Activated T-cell treated with anti-CD3 and anti-CD28 coated beads for 1 hour (primary cell): ENCODE results near the gene SYCP2.

ENCODE experiments used
- DNase-seq: peaks from one replicate; pipeline ENCODE4 v3.0.0-alpha.2; 2020; ENCODE audit warnings: low read depth

SYCP2 gene

DNA sequence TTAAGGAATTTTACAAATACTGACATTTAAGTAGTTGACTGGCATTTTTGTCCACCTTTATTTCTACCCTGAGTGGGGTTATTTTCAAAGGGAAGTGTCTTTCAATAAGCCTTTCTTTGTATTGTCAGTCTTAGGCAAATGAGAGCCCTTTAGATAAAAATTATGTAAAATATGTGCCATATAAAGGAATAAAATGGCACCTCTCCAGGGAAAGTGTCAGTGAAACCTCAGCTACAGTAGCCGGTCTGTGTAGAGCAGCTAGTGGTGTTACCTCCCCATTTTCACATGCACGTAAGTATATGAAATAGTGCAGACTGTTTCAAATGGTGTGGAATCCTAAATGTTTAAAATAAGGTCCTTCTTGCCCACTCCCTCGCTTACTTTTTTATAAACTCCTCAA is 11.7 kb upstream of the SYCP2 start:
- DNase-seq = no peak

DNA sequence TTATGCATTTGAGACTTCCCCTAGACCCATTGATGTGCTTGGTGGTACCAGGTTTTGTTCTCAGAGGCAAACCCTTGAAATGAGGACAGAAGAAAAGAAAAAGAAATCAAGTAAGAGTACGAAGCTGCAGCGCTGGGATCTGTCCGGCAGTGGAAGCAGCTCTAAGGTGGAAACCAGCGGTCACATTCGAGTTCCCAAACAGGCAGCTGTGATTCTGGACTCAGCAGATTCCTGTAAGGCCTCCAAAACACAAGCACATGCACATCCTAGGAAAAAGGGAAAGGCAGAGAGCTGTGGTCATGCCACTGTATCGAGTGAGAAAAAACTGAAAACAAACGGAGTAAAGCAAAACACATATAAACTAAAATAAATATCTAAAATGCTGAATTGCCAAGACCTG is 11.3 kb upstream of the SYCP2 start:
- no peak for DNase-seq

DNA sequence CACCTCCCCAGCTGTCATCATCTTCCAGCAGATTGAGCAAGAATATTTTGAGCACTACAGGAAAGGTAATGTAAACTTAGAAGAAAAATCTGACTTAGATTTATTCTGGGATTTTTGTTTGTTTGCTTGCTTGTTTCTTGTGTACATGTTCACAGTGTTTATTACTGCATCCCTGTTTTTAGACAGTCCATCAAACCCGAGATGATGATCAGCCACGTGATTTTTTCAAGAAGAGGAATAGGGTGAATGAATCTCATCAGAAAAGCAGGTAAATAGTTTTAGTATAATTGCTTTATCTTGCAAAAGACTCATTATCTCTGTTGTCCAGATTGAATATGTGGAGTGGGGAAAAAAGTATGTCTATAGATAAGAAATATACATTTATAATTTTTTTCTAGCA is 8.8 kb upstream of the SYCP2 start:
- DNase-seq = no peak

DNA sequence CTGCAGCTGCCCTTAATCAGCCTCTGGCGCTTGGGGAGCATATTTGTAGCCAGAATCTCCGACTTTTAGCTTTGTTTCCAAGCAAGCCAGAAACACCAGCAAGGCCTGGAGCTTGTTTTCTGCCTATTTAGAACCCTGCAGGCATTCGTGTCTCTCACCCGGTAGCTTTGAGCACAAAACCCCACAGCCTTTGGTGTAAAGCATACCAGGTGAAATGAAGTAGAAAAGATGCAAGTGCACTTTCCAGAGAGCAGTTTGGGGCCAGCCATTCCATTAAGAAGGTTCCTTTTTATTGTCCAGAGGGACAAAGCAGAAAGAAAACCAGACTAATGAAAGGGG is 7.5 kb upstream of the SYCP2 start:
- DNase-seq = no peak

DNA sequence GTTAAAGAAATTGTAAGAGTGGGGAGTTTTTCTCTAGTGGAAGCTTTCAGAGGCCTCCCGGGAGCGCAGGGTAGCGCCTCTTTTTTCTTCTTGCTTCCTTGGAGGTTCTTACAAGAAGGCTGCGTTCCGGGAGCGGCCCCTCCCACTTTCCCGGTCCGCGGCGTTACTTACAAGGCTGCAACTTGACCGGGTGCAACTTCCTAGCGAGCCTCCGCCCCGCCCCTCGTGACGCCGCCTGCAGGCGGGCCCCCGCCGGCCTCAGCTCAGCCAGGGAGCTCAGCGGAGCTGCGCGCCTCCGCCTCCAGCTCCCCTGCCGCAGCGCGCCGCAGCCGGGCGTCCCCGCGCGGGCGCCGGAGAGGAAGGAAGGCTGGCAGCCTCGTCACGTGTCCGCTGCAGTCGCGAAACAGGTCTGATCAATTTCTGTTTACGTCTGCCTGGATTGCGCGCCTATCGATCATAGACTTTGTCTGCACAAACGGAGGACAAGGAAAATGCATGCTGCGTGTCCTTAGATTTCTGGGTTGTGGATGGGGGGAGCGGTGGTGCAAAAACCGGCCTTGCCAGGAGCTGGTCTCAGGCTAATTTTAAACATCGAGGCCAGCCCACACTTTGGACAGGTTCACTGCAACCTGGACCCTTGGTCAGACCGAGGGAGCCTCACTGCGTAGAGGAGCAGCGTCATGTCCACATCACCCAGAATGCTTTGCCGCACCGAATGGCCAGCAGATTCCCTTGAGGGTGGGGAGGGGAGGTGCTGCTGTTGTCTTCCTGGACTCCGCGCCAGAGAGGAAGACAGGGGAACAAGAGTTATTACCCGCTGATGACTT is 6.9 kb upstream of the SYCP2 start, which contains the start of the genes FAM217B and PPP1R3D:
FAM217B (plus strand) TSS at position 261 of the 827 bp plus-strand sequence. CDS start 3,555 bp downstream, outside the sequence.
PPP1R3D (minus strand) TSS at position 177 of the 827 bp plus-strand sequence. CDS start 374 bp downstream, outside the sequence.
- peak; percentile 74 for DNase-seq

DNA sequence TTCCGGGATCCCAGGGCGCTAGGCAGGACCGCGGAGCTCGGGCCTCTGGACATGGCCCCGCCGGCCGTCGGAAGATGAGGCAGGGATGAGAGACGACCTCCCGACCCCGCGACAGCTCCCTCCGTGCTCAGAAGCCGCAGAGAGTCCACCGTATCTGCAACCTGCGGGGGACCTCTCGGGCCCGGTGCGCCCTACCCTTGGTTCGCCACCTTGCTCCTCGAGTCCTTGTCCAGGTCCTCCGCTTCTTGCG is 6.4 kb upstream of the SYCP2 start:
- no peak for DNase-seq

DNA sequence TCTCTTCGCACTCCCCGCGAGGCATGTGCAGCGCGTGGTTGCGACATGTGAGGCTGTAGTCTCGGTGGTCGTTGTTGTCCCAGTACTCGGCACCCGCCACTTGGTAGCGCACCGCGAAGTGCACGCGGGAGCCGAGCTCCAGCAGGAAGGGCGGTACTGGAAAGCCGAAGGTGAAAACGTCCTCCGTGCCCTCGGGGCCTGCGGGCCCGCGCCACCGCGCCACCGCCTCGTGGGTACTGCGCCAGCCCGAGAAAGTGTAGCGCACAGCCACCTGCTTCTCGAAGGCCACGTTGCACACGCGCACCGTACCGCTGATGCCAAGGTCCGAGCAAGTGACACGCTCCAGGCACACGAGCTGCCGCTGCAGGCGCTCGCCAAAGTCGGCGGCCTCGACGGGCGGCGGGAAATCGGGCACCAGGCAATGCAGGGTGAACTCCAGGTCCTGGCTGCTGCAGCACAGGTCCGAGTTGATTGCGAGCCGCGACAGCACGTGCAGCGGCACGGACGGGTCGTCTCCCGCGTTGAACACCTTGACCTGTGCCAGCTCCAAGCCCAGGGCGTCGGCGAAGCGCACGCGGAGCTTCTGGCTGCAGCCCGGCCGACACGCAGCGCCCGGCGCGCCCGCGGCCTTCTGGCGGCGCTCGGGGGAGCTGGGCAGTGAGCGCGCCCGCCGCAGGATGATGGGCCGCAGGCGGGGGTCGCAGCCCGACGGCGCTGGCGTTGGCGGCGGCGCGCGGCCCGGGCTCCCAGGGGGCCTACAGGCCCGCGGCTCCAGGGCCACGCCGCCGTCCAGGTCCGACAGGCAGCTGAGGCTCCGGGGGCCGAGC is 5.8 kb upstream of the SYCP2 start:
- no peak for DNase-seq

DNA sequence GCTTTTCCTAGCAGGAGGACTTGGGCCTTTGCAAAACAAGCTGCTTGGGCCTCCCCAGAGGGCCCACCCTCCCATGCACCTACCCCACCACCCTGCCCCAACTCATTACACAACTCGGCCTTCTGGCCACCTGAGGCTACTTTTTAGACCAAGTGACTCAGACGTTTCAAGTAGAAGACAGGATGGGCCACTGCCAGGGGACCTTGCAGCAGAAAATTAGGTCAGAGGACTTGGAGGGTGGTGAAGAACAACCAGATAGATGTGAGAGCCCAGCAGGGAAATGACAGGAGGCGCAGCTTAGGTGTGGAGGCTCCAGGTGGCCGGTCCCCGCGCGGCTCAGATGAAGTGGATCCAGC is 5.2 kb upstream of the SYCP2 start:
- no peak for DNase-seq

DNA sequence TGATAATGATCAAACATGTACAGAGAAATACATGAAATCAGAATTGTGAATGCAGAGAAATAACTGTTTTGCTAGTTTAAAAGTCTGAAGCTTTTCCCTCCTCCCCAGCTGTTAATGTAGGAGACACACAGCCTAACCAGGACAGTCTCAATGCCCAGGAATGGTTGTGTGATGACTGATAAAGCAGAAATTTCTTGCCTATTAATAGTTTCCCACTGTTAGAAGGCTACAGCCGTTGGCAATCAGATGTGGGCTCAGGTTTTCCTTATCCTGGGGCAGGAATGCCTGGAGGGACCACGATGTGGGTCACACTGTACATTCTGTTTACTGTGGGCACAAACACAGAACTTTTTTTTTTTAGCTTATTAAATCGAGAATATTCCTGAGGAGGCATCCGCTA is 4.8 kb upstream of the SYCP2 start:
- no peak for DNase-seq

DNA sequence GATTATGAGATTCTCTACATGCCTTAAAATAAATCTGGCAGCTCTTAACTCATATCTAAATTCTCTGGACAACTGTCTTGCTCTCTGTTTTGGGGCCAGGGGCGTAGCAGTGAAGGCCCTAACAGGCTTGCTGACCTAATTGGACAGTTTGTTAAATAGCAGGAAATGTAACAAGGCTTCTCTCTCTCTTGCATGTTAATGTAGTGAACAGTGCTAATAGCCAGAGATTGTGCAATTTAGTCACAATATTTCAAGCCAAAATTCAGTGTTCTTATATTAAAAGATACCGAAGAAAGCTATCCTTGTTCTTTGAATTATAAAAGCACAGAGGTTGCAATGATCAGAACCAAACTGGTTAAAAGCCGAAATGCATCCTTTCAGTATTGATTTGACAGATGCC is 3.7 kb upstream of the SYCP2 start:
- DNase-seq = no peak

DNA sequence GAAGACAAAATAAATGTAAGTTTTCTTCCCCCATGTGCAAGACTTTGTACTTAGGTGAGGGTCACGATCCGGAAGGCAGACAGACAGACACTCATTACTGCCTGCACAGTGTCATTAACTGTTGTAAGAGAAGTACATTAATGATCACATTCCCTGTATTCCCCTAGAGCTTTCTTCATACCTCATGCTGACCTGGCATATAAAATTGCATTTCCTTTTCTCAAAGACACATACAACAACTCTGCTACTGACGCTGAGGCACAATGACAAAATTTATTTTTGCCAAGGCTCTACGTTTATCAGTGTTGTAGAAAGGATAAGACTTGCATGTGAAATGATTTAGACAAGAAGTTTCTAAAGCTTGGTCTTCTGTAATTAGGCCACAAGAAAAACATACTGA is 3.0 kb upstream of the SYCP2 start:
- DNase-seq = no peak

DNA sequence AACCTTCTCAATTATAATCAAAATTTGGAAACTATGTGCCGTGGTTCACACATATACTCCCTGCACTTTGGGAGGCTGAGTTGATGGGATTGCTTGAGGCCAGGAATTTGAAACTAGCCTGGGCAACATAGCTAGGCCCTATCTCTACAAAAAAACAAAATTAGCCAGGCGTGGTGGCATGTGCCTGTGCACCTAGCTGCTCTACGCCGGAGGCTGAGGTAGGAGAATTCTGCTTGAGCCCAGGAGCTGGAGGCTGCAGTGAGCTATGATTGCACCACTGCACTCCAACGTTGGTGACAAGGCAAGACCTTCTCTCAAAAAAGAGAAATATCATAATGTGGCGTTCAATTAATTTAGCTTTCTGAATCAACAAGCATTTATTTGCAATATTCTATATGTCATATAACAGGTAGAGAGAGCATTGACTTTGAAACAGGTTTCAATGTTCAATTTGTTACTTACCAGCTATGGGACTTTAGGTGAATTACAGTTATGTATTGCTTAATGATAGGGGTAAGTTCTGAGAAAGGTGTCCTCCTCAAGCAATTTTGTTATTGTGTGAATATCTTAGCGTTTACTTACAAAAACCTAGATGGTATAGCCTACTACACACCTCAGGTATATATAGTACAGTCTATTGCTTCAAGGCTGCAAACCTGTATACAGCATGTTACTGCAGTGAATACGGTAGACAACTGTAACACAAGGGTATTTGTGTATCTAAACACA is 2.2 kb upstream of the SYCP2 start:
- no peak for DNase-seq

DNA sequence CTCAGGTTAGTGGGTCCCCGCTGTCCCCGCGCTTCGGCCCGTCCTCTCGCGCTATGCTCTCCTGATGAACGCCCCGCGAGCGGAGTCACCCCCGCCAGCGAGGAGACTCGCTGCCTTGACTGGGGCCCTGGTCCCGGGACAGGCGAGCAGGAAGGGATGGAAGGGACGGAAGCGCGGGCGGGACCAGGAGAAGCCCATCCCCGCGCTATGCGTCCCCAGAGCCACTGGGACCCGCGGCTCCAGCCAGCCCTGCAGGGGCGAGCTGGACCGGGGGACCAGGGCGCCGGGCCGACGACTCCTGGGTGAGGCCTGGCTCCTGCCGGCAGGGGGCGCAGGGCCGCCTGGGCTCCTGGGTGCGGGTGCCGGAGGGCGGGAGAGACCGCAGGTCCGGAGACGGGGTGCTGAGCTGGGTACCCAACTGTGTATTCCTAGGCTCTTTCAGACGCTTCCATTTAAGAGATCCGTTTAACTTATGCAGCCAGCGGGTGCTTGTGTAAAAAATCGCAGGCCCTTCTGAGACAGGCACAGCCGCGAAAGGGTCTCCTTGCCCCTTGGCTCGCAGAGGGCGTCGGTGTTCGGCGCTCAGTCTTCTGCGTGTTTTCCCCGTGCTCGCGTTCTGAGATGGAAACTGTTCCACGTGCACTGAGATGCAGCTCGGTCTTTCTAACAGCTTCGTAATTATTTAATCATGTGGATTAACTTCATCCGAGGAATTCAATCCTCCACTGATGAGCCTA is 580 bp upstream of the SYCP2 start:
- DNase-seq = peak; percentile 77

DNA sequence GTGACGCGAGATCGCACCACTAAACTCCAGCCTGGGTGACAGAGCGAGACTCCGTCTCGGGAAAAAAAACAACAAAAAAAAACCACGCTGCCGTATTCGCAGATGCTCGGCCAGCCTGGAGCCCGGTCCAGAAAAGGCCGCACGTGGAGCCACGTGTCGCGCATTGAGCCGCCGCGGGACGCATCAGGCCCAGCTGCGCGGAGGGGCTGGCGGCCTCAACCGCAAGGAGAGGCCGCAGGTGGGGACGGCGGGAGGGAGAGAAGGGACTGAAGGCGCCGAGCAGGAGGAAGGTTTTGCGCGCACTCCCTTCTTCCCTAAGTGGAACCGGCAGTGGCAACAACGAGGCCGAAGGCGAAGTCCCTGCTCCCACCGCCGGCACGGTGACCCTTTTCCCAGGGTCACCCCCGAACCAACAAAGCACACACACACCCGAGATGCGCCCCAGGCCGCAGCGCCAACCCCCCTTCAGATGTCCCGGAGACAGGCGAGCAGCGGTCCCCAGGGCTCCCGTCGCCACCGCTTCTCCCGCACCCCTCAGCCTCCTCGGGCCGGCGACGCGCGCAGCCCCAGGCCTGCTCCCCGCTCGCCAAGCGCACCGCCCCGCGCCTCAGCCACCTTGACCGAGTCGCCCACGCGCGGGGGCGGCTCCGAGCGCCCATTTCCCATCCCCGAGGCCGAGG is 681 bp downstream of the SYCP2 start:
- no peak for DNase-seq

DNA sequence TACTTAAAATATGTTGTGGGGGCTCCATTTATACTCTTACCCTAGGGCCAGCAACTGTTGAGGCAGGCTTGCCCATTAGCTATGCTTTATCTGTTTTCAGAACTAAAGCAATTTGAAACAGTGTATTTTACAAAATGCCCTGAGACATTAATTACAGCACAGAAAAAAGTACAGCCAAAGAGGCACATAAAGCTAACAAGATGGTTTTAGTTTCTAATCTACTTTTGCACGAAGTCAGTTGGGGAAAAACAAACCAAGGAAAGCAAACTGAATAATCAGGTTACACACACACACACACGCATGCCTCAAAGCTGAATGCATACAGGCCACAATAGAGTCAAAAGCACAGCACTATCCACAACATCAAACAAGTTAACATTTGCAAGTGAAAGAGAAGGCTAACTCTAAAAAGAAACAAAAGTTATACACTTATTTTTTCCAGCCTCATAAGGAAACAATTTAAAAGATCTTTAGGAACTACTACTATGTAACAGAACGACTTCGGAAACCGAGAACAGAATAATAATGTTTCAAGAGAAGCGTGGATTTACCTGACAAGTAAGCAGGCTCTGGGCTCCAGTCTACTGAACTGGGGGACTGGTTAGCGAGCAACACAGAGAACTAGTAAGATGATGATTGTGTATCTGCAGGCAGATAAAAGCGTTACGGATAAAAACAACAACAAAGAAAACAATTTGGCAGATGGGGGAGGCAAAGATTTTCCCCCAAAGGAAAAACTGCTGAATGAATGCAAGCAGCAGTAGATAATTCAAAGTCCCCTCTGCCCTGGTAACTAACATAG is 1.7 kb downstream of the SYCP2 start:
- no peak for DNase-seq

DNA sequence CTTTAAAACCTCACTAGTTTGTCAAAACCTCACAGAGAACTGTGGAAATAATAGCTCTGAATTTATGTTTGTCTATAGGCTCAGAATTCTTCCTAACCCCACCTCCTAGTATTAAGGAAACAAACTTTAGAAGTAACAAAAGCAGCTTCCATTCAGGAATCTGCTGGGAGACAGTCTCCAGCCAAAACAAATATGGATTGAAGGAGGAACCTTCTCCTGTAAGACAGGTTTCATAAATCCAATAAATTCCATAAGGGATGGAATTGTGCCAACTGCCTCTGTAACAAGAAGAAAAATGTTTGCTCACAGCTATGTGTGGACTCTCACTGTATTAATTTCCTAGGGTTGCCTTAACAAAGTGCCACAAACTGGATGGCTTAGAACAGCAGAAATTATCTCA is 7.5 kb downstream of the SYCP2 start:
- no peak for DNase-seq

DNA sequence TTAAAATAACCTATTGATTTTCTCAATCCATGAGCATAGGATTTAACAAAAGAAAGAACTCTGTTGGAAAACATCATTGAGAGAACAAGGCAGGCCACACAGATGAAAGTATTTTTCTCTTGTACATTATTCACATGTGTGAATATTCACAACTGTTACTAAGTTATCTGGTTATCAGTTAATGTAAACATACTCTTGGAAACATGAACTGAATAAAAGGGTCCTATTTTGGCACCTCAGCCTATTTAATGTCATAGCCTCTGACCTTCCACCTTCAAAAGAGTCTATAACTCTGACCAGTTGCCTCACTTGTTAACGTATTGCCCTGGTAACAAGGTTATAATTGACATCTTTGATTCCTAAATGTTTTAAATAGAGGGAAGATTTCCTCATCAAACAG is 8.1 kb downstream of the SYCP2 start:
- DNase-seq = no peak

DNA sequence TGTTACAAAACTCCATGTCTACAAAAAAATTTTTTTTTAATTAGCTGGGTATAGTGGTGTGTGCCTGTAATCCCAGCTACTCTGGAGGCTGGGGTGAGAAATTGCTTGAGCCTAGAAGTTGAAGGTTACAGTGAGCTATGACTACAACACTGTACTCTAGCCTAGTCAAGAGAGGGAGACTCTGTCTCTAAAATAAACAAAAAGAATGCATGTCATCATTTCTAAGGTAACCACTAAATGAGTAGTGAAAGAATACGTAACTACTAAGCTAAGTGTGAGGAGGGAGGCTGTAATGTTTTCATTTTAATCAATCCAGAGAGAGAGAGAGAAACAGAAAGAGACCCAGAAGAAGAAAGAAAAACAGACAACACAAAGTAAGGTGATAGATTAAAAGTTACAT is 9.9 kb downstream of the SYCP2 start:
- DNase-seq = no peak

DNA sequence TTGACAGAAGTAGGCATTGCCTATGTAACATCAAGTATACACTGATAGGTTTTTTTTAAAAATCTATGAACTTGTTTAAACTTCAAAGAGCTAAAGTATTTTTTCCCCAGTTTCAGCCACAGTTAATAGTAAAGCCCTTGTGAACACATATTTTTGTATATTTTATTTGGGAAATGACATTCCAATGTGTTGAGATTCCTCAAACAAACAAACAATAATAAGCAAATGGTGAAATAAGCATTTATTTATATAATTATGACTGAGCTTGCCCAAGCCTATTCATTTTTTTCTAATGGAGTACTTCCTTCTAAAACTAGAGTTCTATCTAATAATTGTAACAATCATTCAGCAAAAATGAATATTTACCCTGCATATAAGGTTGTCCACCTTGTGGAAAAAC is 12.5 kb downstream of the SYCP2 start:
- no peak for DNase-seq

DNA sequence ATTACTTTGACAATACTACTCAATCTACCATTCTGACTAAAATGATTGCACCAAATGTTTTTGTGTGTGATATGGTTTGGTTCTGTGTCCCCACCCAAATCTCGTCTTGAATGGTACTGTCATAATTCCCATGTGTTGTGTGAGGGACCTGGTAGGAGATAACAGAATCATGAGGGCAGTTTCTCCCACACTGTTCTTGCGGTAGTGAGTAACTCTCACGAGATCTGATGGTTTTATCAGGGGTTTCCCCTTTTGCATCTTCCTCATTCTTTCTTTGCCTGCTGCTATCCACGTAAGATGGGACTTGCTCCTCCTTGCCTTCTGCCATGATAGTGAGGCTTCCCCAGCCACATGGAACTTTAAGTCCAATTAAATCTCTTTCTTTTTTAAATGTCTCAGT is 20.8 kb downstream of the SYCP2 start:
- DNase-seq = no peak

DNA sequence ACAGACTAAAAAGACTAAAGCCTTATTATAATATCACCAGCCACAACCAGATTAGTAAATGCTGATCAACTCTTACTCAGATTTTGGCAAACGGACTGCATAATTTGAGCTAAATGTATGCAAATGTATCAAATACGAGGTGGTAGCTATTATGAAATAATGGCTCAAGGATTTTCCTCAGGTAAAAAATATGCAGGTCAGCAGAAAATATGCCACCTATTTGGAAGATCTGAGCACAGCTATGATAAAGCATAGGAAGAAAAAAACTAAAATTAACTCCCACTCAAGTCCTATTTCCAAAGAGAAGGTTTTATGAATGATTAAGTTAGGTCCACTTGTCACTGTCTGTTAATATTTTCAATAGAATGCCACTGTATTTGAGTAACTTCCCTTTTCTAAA is 22.4 kb downstream of the SYCP2 start:
- no peak for DNase-seq
